Upper lobe of left lung (tissue), 4 donors: Measurements from ENCODE around the gene FOXP4.

Experiments used
- CTCF ChIP-seq, 6 experiments: fragments of 450-650 bp in 4 of 6; fragments of 200-600 bp in 2 of 6; sonication (generic) in 2 of 6; IDR thresholded peaks; one replicate each; pipeline ENCODE4 v1.5.1; 2016 to 2019; ENCODE audit warnings: antibody characterized with exemption in 6 of 6
- EP300 ChIP-seq, 4 donors: sonication (generic); formaldehyde crosslinking; IDR thresholded peaks; one replicate each; pipeline ENCODE4 v1.5.1; 2017; ENCODE audit warnings: antibody characterized with exemption in 4 of 4, control low read depth in 2 of 4
- POLR2A ChIP-seq, 4 donors: fragments of 450-650 bp; IDR thresholded peaks; one replicate each; pipeline ENCODE4 v1.5.1; 2016 to 2017; ENCODE audit warnings: antibody characterized with exemption in 4 of 4, mild to moderate bottlenecking in 2 of 4
- POLR2AphosphoS5 ChIP-seq, 2 donors: sonication (generic); formaldehyde crosslinking; IDR thresholded peaks; one replicate each; pipeline ENCODE4 v1.5.1; 2017; ENCODE audit warnings: antibody characterized with exemption in 2 of 2

DNA sequence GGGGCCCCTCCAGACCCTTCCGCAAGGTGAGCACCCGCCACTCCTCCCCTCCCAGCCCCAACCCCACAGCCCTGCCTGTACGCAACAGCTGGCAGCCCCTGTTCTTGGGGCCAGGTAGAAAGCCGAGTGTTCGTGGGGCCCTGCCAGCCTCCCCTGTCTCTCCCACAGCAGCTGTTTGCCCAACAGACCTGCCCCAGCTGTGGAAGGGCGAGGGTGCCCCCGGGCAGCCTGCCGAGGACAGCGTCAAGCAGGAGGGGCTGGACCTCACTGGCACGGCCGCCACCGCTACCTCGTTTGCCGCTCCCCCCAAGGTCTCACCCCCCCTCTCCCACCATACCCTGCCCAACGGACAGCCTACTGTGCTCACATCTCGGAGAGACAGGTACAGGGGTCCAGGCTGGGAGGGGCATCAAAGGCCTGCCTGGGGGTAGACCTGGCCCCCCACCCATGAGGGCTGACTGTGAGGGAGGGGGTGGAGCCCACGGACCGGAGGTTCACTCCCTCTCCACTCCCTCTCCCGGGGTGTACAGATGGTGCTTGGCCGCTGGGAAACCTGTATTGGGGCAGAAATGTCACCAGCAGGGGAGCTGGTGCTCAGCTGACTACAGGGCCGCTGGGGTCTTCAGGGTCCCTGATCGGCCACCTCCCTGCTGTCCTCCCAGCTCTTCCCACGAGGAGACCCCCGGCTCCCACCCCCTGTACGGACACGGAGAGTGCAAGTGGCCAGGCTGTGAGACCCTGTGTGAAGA, 41.1 kb downstream of the FOXP4 start:
- TF ChIP-seq POLR2A (IDR thresholded peaks at IDR 0.05) (no peak), EP300 (IDR thresholded peaks at IDR 0.05) (no peak), CTCF (IDR thresholded peaks at IDR 0.05) (no peak), POLR2AphosphoS5 (IDR thresholded peaks at IDR 0.05) (no peak)
